ENCODE data around the gene RAB4A. TPM values are rescaled to one million over a fixed set of nuclear protein-coding genes. Genes with fewer than 3 reads are reported as not detected.
A peak's percentile ranks its signal among the peaks of the same experiment; 100 is the strongest.

The RAB4A gene
- total RNA-seq, 4 donors from 2014 or later = 24.1 to 50.7 (median 43.0) TPM

- peak within 1 kb of the TSS; percentile 69 to 90 (median 81) for H3K4me3 ChIP-seq
- peaks cover 7 to 29% (median 9%) of the 10 kb centered on the region in 3 donors for H3K4me1 ChIP-seq
- no peak for TF ChIP-seq CTCF (IDR thresholded peaks at IDR 0.05)
- TF ChIP-seq POLR2A (IDR thresholded peaks at IDR 0.05) = peak in 2 of 4 donors; percentile 3 to 34
- DNase-seq = peak; percentile 45
- no peaks in the 10 kb centered on the region for H3K9me3 ChIP-seq
- H3K36me3 ChIP-seq = no peaks in the 10 kb centered on the region
- intact Hi-C loops (cut with DNase I) = loop anchor here (5.0 kb wide), 1 partner anchor 76 kb away; no protein-coding TSS in a partner anchor
- H3K27ac ChIP-seq = peak within 1 kb of the TSS; percentile 87 to 98 (median 90)
- H3K27me3 ChIP-seq = peaks cover 0 to 37% (median 0%) of the 10 kb centered on the region in 4 donors
- WGBS, 2 donors = 0 to 3% methylated on average over 13 to 23 of the region's 83 CpGs
Observed at GRCh38 chr1:229342656-229343569, 72.0 kb downstream of the RAB4A start, which contains the start of gene CCSAP. Gene CCSAP (minus strand): TSS chr1:229343047. CDS start chr1:229342465, 582 bp downstream.

DNA sequence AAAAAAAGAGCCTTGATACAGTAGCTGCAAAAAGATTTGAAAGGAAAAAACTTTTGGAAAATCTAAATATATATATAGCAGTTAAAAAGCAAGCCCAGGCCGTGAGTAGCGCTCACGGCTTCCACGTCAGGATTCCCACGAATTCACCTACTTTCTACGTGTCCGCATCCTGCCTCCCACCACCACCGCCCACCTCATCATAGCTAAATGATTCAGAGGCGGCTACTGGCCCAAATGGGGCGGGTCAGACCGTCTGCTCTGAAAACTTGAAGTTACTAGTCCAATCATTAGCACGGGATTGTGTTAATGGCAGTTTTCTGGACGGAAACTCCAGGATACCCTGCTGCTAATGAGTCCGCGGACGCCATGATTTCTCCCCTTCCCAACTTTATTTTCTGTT lies 73.2 kb downstream of the RAB4A start:
- peaks cover 0 to 47% (median 0%) of the 10 kb centered on the region in 4 donors for H3K27me3 ChIP-seq
- 69 to 73% methylated on average over 16 of the region's 16 CpGs for WGBS, 2 donors
- no peak for DNase-seq
- TF ChIP-seq POLR2A (IDR thresholded peaks at IDR 0.05) (no peak), CTCF (IDR thresholded peaks at IDR 0.05) (no peak)
- intact Hi-C loops (cut with DNase I) = loop anchor here (5.0 kb wide), 1 partner anchor 77 kb away; no protein-coding TSS in a partner anchor
- peaks cover 7 to 29% (median 9%) of the 10 kb centered on the region in 3 donors for H3K4me1 ChIP-seq
- H3K27ac ChIP-seq = no peak overlapping the region
- no peaks in the 10 kb centered on the region for H3K36me3 ChIP-seq
- no peaks in the 10 kb centered on the region for H3K9me3 ChIP-seq
- H3K4me3 ChIP-seq = peak overlapping the region in 1 of 4 donors; percentile 87

GRCh38 chr1:229344937-229345684 lies 74.2 kb downstream of the RAB4A start:
- no peak overlapping the region for H3K27ac ChIP-seq

DNA sequence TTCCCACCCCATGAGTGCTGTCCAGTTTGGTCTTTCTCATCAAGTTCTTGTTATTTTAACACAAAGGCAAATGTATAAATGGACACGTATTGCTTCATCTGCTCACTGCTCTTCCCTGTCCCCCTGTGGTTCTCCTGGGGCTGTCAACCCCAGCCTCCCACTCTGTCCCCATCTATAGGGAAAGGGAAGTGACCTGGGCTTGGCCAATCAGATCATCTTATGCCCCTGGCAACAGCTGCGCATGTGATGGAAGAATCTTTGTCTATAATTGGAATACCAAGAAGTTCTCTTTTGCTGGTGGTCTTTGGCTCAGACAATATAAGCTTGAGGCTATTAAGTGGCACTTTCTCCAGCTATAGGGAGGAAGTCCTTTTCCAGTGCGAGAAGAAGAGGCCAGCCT lies 76.6 kb downstream of the RAB4A start:
- Histone ChIP-seq H3K27ac (no peak overlapping the region), H3K9me3 (no peaks in the 10 kb centered on the region), H3K36me3 (no peaks in the 10 kb centered on the region), H3K27me3 (peaks cover 0 to 67% (median 0%) of the 10 kb centered on the region in 4 donors), H3K4me1 (peaks cover 0 to 15% (median 5%) of the 10 kb centered on the region in 3 donors), H3K4me3 (no peak overlapping the region)
- DNase-seq = no peak
- TF ChIP-seq POLR2A (IDR thresholded peaks at IDR 0.05) (no peak), CTCF (IDR thresholded peaks at IDR 0.05) (no peak)
- WGBS, 2 donors = 49 to 72% methylated on average over 2 to 3 of the region's 3 CpGs
- intact Hi-C loops (cut with DNase I) = no loop called here

More at GRCh38 chr1:229344937-229345684, 74.2 kb downstream of the RAB4A start:
- no peak for DNase-seq
- 73 to 82% methylated on average over 6 to 8 of the region's 8 CpGs for WGBS, 2 donors
- Histone ChIP-seq H3K4me1 (peaks cover 7 to 29% (median 9%) of the 10 kb centered on the region in 3 donors), H3K36me3 (no peaks in the 10 kb centered on the region), H3K27me3 (peaks cover 0 to 49% (median 0%) of the 10 kb centered on the region in 4 donors), H3K4me3 (no peak overlapping the region), H3K9me3 (no peaks in the 10 kb centered on the region)
- TF ChIP-seq POLR2A (IDR thresholded peaks at IDR 0.05) (no peak), CTCF (IDR thresholded peaks at IDR 0.05) (no peak)
- intact Hi-C loops (cut with DNase I) = loop anchor here (5.0 kb wide), 1 partner anchor 78 kb away; no protein-coding TSS in a partner anchor

All from esophagus squamous epithelium (tissue), 5 donors.